Hepatocyte (in vitro differentiated cells): Measurements from ENCODE around the gene ADPRH. TPM values are rescaled to one million over a fixed set of nuclear protein-coding genes. Genes with fewer than 3 reads are reported as not detected.

Experiments
- DNase-seq: peaks from one replicate; pipeline ENCODE4 v3.0.0-alpha.2; 2016; ENCODE audit warnings: low spot score
- H2AFZ ChIP-seq: fragments of 200-600 bp; sonication (generic); 2 replicates; pipeline ENCODE4 v1.6.0; 2016; ENCODE audit warnings: antibody characterized with exemption, mild to moderate bottlenecking
- H3K27ac ChIP-seq: fragments of 200-600 bp; sonication (generic); 2 replicates; pipeline ENCODE4 v1.5.1; 2016; ENCODE audit warnings: mild to moderate bottlenecking
- H3K27me3 ChIP-seq: fragments of 200-600 bp; sonication (generic); 2 replicates; pipeline ENCODE4 v1.6.1; 2016
- H3K36me3 ChIP-seq: fragments of 200-600 bp; sonication (generic); replicated peaks from 2 replicates; pipeline ENCODE4 v1.5.1; 2016; ENCODE audit warnings: low read depth; ENCODE audit not compliant: insufficient read depth
- H3K4me1 ChIP-seq: fragments of 200-600 bp; sonication (generic); 2 replicates; pipeline ENCODE4 v1.5.1; 2016; ENCODE audit warnings: mild to moderate bottlenecking, moderate library complexity; ENCODE audit not compliant: insufficient read depth
- H3K4me2 ChIP-seq: fragments of 200-600 bp; sonication (generic); 2 replicates; pipeline ENCODE4 v1.6.0; 2016
- H3K4me3 ChIP-seq: fragments of 200-600 bp; sonication (generic); 2 replicates; pipeline ENCODE4 v1.5.1; 2016; ENCODE audit warnings: mild to moderate bottlenecking
- H3K79me2 ChIP-seq: fragments of 200-600 bp; sonication (generic); 2 replicates; pipeline ENCODE4 v1.6.0; 2017; ENCODE audit warnings: mild to moderate bottlenecking
- H3K9me2 ChIP-seq: fragments of 200-600 bp; sonication (generic); replicated peaks from 2 replicates; pipeline ENCODE4 v1.6.0; 2017; ENCODE audit warnings: mild to moderate bottlenecking; ENCODE audit not compliant: insufficient read depth
- H3K9me3 ChIP-seq: fragments of 200-600 bp; sonication (generic); 2 replicates; pipeline ENCODE4 v1.5.1; 2016; ENCODE audit warnings: low read depth, mild to moderate bottlenecking
- H4K20me1 ChIP-seq: fragments of 200-600 bp; sonication (generic); 2 replicates; pipeline ENCODE4 v1.6.0; 2016; ENCODE audit warnings: mild to moderate bottlenecking; ENCODE audit not compliant: insufficient read depth, poor library complexity, severe bottlenecking
- EZH2 ChIP-seq: fragments of 200-600 bp; sonication (generic); IDR thresholded peaks from 2 replicates; pipeline ENCODE4 v1.6.1; 2016; ENCODE audit warnings: antibody characterized with exemption, mild to moderate bottlenecking, borderline replicate concordance
- EZH2phosphoT487 ChIP-seq: fragments of 200-600 bp; sonication (generic); IDR thresholded peaks from one replicate; pipeline ENCODE4 v1.6.1; 2018; ENCODE audit warnings: antibody characterized with exemption, mild to moderate bottlenecking, low read depth, moderate library complexity; ENCODE audit not compliant: unreplicated experiment, severe bottlenecking
- WGBS: methylation state at CpG from one replicate; pipeline ENCODE4 v1.1.6; 2016; ENCODE audit warnings: low lambda C conversion rate; ENCODE audit errors: missing lambda C conversion rate; 5-methylcytosine and 5-hydroxymethylcytosine counted together
- polyA plus RNA-seq: library from polyadenylated mRNA; unstranded; fragments of >200 nt; fragmentation: Nextera tagmentation; extraction: Ambion mirVana; gene quantifications from 2 replicates; pipeline ENCODE4 v1.2.1, GENCODE V29; 2016
- total RNA-seq: library from RNA; depleted of rRNA; stranded (reverse); fragments of >200 nt; gene quantifications from 2 replicates; pipeline ENCODE4 v1.2.3, GENCODE V29; 2014
- TF ChIP-seq, protein P1 (sequence below): fragments of 200-600 bp; sonication (generic); IDR thresholded peaks from 2 replicates; pipeline ENCODE4 v1.5.1; 2016; ENCODE audit warnings: antibody characterized with exemption, mild to moderate bottlenecking; ENCODE audit not compliant: poor library complexity

The ADPRH gene
- total and polyA plus RNA-seq, 2 experiments from 2014 or later: 1.5 to 1.8 TPM

DNA sequence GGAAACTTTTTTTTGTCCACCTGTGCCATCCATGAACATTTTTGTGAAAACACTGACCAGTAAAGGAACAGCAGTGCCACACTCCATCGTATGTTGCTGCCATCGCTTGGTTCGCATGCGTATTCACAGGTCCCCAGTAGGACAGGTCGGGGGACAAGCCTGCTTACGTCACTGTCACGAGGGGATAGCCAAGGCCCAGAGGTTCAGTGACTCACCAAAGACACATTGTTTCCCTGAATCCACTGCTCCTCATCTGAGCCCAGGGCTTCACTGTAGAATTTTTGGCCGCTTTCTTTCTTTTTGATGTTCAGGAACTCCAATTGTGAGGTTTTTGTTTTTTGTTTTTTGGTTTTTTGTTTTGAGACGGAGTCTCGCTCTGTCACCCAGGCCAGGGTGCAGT, 5.9 kb downstream of the ADPRH start:
- no peak overlapping the region for H3K4me2 ChIP-seq
- H3K79me2 ChIP-seq: no peaks in the 10 kb centered on the region
- no peak overlapping the region for H3K4me3 ChIP-seq
- H3K36me3 ChIP-seq: no peaks in the 10 kb centered on the region
- no peaks in the 10 kb centered on the region for H3K9me3 ChIP-seq
- 94% methylated on average over 10 of the region's 10 CpGs for WGBS
- H3K27me3 ChIP-seq: no peaks in the 10 kb centered on the region
- no peak overlapping the region for H2AFZ ChIP-seq
- no peak overlapping the region for H3K27ac ChIP-seq
- no peak for DNase-seq
- no peaks in the 10 kb centered on the region for H3K9me2 ChIP-seq
- no peak for TF ChIP-seq EZH2
- no peak for TF ChIP-seq EZH2phosphoT487
- TF ChIP-seq, protein P1, sequence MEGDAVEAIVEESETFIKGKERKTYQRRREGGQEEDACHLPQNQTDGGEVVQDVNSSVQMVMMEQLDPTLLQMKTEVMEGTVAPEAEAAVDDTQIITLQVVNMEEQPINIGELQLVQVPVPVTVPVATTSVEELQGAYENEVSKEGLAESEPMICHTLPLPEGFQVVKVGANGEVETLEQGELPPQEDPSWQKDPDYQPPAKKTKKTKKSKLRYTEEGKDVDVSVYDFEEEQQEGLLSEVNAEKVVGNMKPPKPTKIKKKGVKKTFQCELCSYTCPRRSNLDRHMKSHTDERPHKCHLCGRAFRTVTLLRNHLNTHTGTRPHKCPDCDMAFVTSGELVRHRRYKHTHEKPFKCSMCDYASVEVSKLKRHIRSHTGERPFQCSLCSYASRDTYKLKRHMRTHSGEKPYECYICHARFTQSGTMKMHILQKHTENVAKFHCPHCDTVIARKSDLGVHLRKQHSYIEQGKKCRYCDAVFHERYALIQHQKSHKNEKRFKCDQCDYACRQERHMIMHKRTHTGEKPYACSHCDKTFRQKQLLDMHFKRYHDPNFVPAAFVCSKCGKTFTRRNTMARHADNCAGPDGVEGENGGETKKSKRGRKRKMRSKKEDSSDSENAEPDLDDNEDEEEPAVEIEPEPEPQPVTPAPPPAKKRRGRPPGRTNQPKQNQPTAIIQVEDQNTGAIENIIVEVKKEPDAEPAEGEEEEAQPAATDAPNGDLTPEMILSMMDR: no peak
- no peaks in the 10 kb centered on the region for H4K20me1 ChIP-seq
- H3K4me1 ChIP-seq: peaks cover 5% of the 10 kb centered on the region

DNA sequence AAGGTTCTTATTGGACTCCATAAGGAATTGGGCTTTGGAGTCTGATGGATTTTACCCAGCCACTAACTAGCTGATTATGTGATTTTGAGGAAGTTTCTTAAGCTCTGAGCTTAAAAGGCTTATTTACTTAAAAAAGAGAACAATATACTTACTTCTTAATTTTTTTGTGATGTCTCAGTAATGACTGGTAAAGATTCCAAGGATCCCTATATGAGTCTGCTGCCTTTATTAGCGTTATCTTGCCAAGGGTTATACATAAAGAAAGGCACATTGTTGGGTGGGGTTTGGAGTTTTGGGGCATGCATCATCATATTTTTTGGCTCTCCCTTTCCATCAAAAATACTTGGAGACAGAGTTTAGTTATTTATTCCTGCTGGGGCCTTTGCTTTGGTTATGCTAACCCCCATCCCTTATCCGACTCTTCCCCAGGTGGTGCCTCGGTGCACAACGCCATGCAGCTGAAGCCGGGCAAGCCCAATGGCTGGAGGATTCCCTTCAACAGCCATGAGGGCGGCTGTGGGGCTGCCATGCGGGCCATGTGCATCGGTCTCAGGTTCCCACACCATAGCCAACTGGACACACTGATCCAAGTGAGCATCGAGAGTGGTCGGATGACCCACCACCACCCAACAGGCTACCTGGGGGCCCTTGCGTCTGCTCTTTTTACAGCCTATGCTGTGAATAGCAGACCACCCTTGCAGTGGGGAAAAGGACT, 6.7 kb downstream of the ADPRH start:
- Histone ChIP-seq H3K36me3 (no peaks in the 10 kb centered on the region), H3K9me2 (no peaks in the 10 kb centered on the region), H3K4me1 (no peaks in the 10 kb centered on the region), H3K79me2 (no peaks in the 10 kb centered on the region), H3K4me2 (no peak overlapping the region), H3K27me3 (no peaks in the 10 kb centered on the region), H3K4me3 (no peak overlapping the region), H4K20me1 (no peaks in the 10 kb centered on the region), H3K9me3 (no peaks in the 10 kb centered on the region), H2AFZ (no peak overlapping the region), H3K27ac (no peak overlapping the region)
- TF ChIP-seq, protein P1: no peak
- TF ChIP-seq EZH2: no peak
- no peak for DNase-seq
- WGBS: 97% methylated on average over 11 of the region's 11 CpGs

DNA sequence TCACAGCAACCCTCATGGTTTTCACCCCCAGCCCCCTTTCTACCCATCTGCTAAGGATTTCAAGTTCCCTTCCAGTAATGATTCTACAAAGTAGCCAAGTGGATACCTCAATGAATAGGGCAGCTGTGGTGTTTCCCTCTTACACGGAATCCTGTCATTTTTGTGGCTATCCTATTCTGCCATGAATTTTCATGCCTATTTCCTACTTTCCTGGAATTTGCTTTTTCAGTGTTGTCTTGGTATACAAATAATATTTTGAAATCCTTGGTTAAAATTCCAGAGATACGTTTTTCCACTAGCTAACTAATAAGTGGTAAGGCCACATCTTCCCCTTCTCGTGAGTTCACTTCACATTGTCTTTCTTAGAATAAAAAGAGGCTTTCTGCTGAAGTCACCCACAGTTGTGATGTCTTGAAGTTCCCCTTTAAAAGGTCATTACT, 7.5 kb downstream of the ADPRH start:
- no peak for TF ChIP-seq EZH2
- TF ChIP-seq, protein P1: no peak
- no peak for TF ChIP-seq EZH2phosphoT487
- Histone ChIP-seq H3K27me3 (peaks cover 5% of the 10 kb centered on the region), H3K27ac (no peak overlapping the region), H4K20me1 (no peaks in the 10 kb centered on the region), H3K79me2 (no peaks in the 10 kb centered on the region), H3K9me2 (no peaks in the 10 kb centered on the region), H3K4me3 (no peak overlapping the region), H3K36me3 (no peaks in the 10 kb centered on the region), H3K4me2 (no peak overlapping the region), H3K9me3 (no peaks in the 10 kb centered on the region), H2AFZ (no peak overlapping the region), H3K4me1 (no peaks in the 10 kb centered on the region)
- DNase-seq: no peak
- 95% methylated on average over 3 of the region's 3 CpGs for WGBS

DNA sequence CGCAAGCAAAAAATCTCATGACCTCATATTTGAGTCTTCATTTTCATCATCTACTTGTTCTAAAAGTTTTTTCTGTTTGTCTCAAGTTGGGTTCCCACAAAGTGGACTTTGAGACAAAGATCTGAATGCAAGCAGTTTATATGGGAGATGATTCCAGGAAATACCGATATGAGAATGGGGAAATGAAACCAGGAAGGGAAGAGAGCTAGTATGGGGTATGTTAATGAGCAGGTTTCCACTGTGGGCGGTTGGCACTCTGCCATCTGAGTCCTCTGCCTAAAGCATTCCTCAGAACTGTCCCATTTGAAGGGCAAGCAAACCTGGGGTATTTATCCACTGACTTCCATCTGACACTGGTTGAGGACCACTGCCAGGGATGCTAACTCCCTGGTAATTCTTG, 8.8 kb downstream of the ADPRH start:
- Histone ChIP-seq H4K20me1 (no peaks in the 10 kb centered on the region), H3K4me3 (no peak overlapping the region), H3K27ac (no peak overlapping the region), H3K9me2 (no peaks in the 10 kb centered on the region), H3K27me3 (peaks cover 5% of the 10 kb centered on the region), H3K36me3 (no peaks in the 10 kb centered on the region), H3K79me2 (no peaks in the 10 kb centered on the region), H3K9me3 (no peaks in the 10 kb centered on the region), H3K4me1 (no peaks in the 10 kb centered on the region), H3K4me2 (no peak overlapping the region), H2AFZ (no peak overlapping the region)
- no peak for DNase-seq
- TF ChIP-seq, protein P1: no peak
- TF ChIP-seq EZH2: no peak
- no peak for TF ChIP-seq EZH2phosphoT487
- WGBS: 95% methylated on average over 3 of the region's 3 CpGs
